OCI-LY1 (cell line): ENCODE results near the gene FRMD5.
"Not testable (repeated sequence)": the region's sequence is repeated elsewhere in the genome, so short reads cannot be mapped to it uniquely, and the experiment has no call there.

Source experiments
- H2AFZ ChIP-seq: fragments of 200-600 bp; sonication (generic), shearing (Covaris generic); 2 replicates; pipeline ENCODE4 v1.6.0; 2014; ENCODE audit warnings: antibody characterized with exemption, mild to moderate bottlenecking, low read length
- H3F3A ChIP-seq: fragments of 200-600 bp; sonication (generic), shearing (Covaris generic); 2 replicates; pipeline ENCODE4 v1.6.0; 2014; ENCODE audit warnings: mild to moderate bottlenecking, antibody characterized with exemption, low read length, moderate library complexity; ENCODE audit not compliant: insufficient read depth
- H3K27ac ChIP-seq: fragments of 200-600 bp; sonication (generic); 2 replicates; pipeline ENCODE4 v1.5.1; 2014; ENCODE audit warnings: low read length, mixed run types, mild to moderate bottlenecking, low read depth; ENCODE audit not compliant: poor library complexity, severe bottlenecking
- H3K27me3 ChIP-seq: fragments of 200-600 bp; sonication (generic); 2 replicates; pipeline ENCODE4 v1.6.0; 2014; ENCODE audit warnings: antibody characterized with exemption, mild to moderate bottlenecking, low read length, moderate library complexity; ENCODE audit not compliant: insufficient read depth
- H3K36me3 ChIP-seq: fragments of 200-600 bp; sonication (generic); 2 replicates; pipeline ENCODE4 v1.6.1; 2014; ENCODE audit warnings: mild to moderate bottlenecking, antibody characterized with exemption, low read length, moderate library complexity, mixed read lengths; ENCODE audit not compliant: insufficient read depth
- H3K4me1 ChIP-seq: fragments of 200-600 bp; sonication (generic); 2 replicates; pipeline ENCODE4 v1.5.1; 2014; ENCODE audit warnings: mild to moderate bottlenecking, low read length, moderate library complexity; ENCODE audit not compliant: insufficient read depth, severe bottlenecking
- H3K4me2 ChIP-seq: fragments of 200-600 bp; sonication (generic), shearing (Covaris generic); 2 replicates; pipeline ENCODE4 v1.6.1; 2014; ENCODE audit warnings: low read length
- H3K4me3 ChIP-seq: fragments of 200-600 bp; sonication (generic); 2 replicates; pipeline ENCODE4 v1.5.1; 2014; ENCODE audit warnings: low read length, low read depth, mild to moderate bottlenecking, mixed read lengths; ENCODE audit not compliant: poor library complexity, severe bottlenecking
- H3K79me2 ChIP-seq: fragments of 200-600 bp; shearing (Covaris generic); 2 replicates; pipeline ENCODE4 v1.6.1; 2016; ENCODE audit warnings: mixed run types, low read length, mixed read lengths; ENCODE audit not compliant: insufficient read depth
- H3K9ac ChIP-seq: fragments of 200-600 bp; sonication (generic), shearing (Covaris generic); 2 replicates; pipeline ENCODE4 v1.6.1; 2014; ENCODE audit warnings: mild to moderate bottlenecking, low read length, mixed read lengths
- H3K9me2 ChIP-seq: fragments of 200-600 bp; sonication (generic), shearing (Covaris generic); 2 replicates; pipeline ENCODE4 v1.6.1; 2014; ENCODE audit warnings: low read depth, mild to moderate bottlenecking, low read length, mixed read lengths
- H3K9me3 ChIP-seq: fragments of 200-600 bp; shearing (Covaris generic); 2 replicates; pipeline ENCODE4 v1.6.1; 2014; ENCODE audit warnings: low read length, mixed read lengths
- H4K20me1 ChIP-seq: fragments of 200-600 bp; sonication (generic), shearing (Covaris generic); 2 replicates; pipeline ENCODE4 v1.6.0; 2016; ENCODE audit warnings: mild to moderate bottlenecking, low read length; ENCODE audit not compliant: insufficient read depth
- CTCF ChIP-seq: fragments of 200-600 bp; sonication (generic), shearing (Covaris generic); IDR thresholded peaks from 2 replicates; pipeline ENCODE4 v1.5.1; 2017; ENCODE audit warnings: mild to moderate bottlenecking, antibody characterized with exemption, low read length, moderate library complexity, mixed read lengths
- EZH2 ChIP-seq: fragments of 200-600 bp; sonication (generic), shearing (Covaris generic); IDR thresholded peaks from 2 replicates; pipeline ENCODE4 v1.8.0; 2017; ENCODE audit warnings: borderline replicate concordance, mixed run types, mild to moderate bottlenecking, antibody characterized with exemption, low read length, moderate library complexity, mixed read lengths

The FRMD5 gene

GRCh38 chr15:43868406-43868805, 326.7 kb downstream of the FRMD5 start:
- H3K4me2 ChIP-seq = no peak overlapping the region
- H3K79me2 ChIP-seq = no peaks in the 10 kb centered on the region
- no peak overlapping the region for H3K4me3 ChIP-seq
- peaks cover 85% of the 10 kb centered on the region for H3K36me3 ChIP-seq
- no peak overlapping the region for H3K27ac ChIP-seq
- no peak for TF ChIP-seq CTCF
- no peak for TF ChIP-seq EZH2
- no peaks in the 10 kb centered on the region for H3F3A ChIP-seq
- no peaks in the 10 kb centered on the region for H3K4me1 ChIP-seq
- H3K9me2 ChIP-seq = no peaks in the 10 kb centered on the region
- H2AFZ ChIP-seq = no peak overlapping the region
- H4K20me1 ChIP-seq = no peaks in the 10 kb centered on the region
- no peak overlapping the region for H3K9ac ChIP-seq
- no peaks in the 10 kb centered on the region for H3K9me3 ChIP-seq
- H3K27me3 ChIP-seq = no peaks in the 10 kb centered on the region

- no peaks in the 10 kb centered on the region for H4K20me1 ChIP-seq
- no peaks in the 10 kb centered on the region for H3K4me1 ChIP-seq
- TF ChIP-seq EZH2 (no peak), CTCF (no peak)
- no peaks in the 10 kb centered on the region for H3K9me3 ChIP-seq
- no peak overlapping the region for H3K4me3 ChIP-seq
- no peaks in the 10 kb centered on the region for H3K9me2 ChIP-seq
- H3K27ac ChIP-seq = no peak overlapping the region
- no peaks in the 10 kb centered on the region for H3K79me2 ChIP-seq
- H3K27me3 ChIP-seq = no peaks in the 10 kb centered on the region
- H3K4me2 ChIP-seq = no peak overlapping the region
- no peaks in the 10 kb centered on the region for H3F3A ChIP-seq
- no peak overlapping the region for H2AFZ ChIP-seq
- peaks cover 85% of the 10 kb centered on the region for H3K36me3 ChIP-seq
- no peak overlapping the region for H3K9ac ChIP-seq
Measured at GRCh38 chr15:43867096-43867495, 328.0 kb downstream of the FRMD5 start.

GRCh38 chr15:43866636-43867035, 328.4 kb downstream of the FRMD5 start:
- H3F3A ChIP-seq, H3K4me3 ChIP-seq, H3K4me2 ChIP-seq, H3K9ac ChIP-seq, H3K4me1 ChIP-seq, H3K27me3 ChIP-seq, H3K27ac ChIP-seq, H3K9me2 ChIP-seq, H3K79me2 ChIP-seq, H3K9me3 ChIP-seq, H4K20me1 ChIP-seq, H2AFZ ChIP-seq: not testable (repeated sequence)
- peaks cover 85% of the 10 kb centered on the region for H3K36me3 ChIP-seq

- Histone ChIP-seq H3F3A (no peaks in the 10 kb centered on the region), H3K4me2 (no peak overlapping the region), H3K9ac (no peak overlapping the region), H3K9me2 (no peaks in the 10 kb centered on the region), H2AFZ (no peak overlapping the region), H3K9me3 (no peaks in the 10 kb centered on the region), H3K4me3 (no peak overlapping the region), H3K4me1 (no peaks in the 10 kb centered on the region), H3K36me3 (peaks cover 100% of the 10 kb centered on the region), H3K27ac (no peak overlapping the region), H3K27me3 (no peaks in the 10 kb centered on the region), H3K79me2 (no peaks in the 10 kb centered on the region), H4K20me1 (no peaks in the 10 kb centered on the region; the same call in 1 of the 2 replicates)
- no peak for TF ChIP-seq EZH2
Measured at GRCh38 chr15:43859546-43859945, 335.5 kb downstream of the FRMD5 start.
